ENCODE results near the gene SNAP25.

SNAP25 gene

GRCh38 chr20:10263385-10264165, 44.9 kb downstream of the SNAP25 start:
- Histone ChIP-seq H3K27ac (ENCODE audit: low read depth, low read length, severe bottlenecking) (no peak overlapping the region), H3K9me3 (ENCODE audit: control insufficient read depth, low read length) (no peaks in the 10 kb centered on the region), H3K4me3 (ENCODE audit: extremely low read depth, insufficient read depth, low read length, poor library complexity, severe bottlenecking) (no peak overlapping the region), H3K36me3 (ENCODE audit: control insufficient read depth, insufficient read depth, low read length) (no peaks in the 10 kb centered on the region), H3K4me1 (ENCODE audit: control insufficient read depth, insufficient read depth, low read length, poor library complexity, severe bottlenecking) (peaks cover 6% of the 10 kb centered on the region)
- WGBS, 2 experiments (ENCODE audit: insufficient coverage in 2 of 2) = 72 to 85% methylated on average over 4 of the region's 7 CpGs

GRCh38 chr20:10264166-10264558, 45.5 kb downstream of the SNAP25 start:
- Histone ChIP-seq H3K9me3 (ENCODE audit: control insufficient read depth, low read length) (no peaks in the 10 kb centered on the region), H3K4me3 (ENCODE audit: extremely low read depth, insufficient read depth, low read length, poor library complexity, severe bottlenecking) (no peak overlapping the region), H3K4me1 (ENCODE audit: control insufficient read depth, insufficient read depth, low read length, poor library complexity, severe bottlenecking) (peaks cover 6% of the 10 kb centered on the region), H3K36me3 (ENCODE audit: control insufficient read depth, insufficient read depth, low read length) (no peaks in the 10 kb centered on the region), H3K27ac (ENCODE audit: low read depth, low read length, severe bottlenecking) (no peak overlapping the region)
- 69 to 80% methylated on average over 1 to 2 of the region's 2 CpGs for WGBS, 2 experiments (ENCODE audit: insufficient coverage in 2 of 2)

DNA sequence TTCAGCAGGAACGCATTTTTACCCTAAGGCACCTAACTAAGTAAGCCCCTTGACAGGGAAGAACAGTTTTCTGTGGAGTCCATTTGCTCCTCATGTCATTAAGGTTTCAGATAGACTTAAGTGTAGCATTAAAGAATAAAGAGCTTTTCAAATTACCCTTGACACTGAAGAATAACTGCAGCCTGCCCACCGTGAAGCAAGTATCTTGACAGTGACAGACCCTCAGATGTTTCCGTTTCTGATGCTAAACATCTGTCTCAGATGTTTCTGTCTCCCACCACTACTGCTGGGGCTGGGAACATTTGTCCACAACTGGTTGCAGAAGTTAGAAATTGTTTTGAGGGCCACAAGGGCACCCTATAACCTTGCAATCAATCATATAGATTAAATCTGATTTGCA, 50.0 kb downstream of the SNAP25 start:
- Histone ChIP-seq H3K4me3 (ENCODE audit: extremely low read depth, insufficient read depth, low read length, poor library complexity, severe bottlenecking) (no peak overlapping the region), H3K4me1 (ENCODE audit: control insufficient read depth, insufficient read depth, low read length, poor library complexity, severe bottlenecking) (peaks cover 4% of the 10 kb centered on the region), H3K9me3 (ENCODE audit: control insufficient read depth, low read length) (no peaks in the 10 kb centered on the region), H3K27ac (ENCODE audit: low read depth, low read length, severe bottlenecking) (no peak overlapping the region), H3K36me3 (ENCODE audit: control insufficient read depth, insufficient read depth, low read length) (no peaks in the 10 kb centered on the region)
- whole genome bisulfite sequencing, 2 experiments (ENCODE audit: insufficient coverage in 2 of 2) = 71 to 80% methylated on average over 2 to 3 of the region's 3 CpGs

GRCh38 chr20:10270630-10271029, 52.0 kb downstream of the SNAP25 start:
- no peaks in the 10 kb centered on the region for H3K9me3 ChIP-seq (ENCODE audit: control insufficient read depth, low read length)
- no peaks in the 10 kb centered on the region for H3K4me1 ChIP-seq (ENCODE audit: control insufficient read depth, insufficient read depth, low read length, poor library complexity, severe bottlenecking)
- H3K36me3 ChIP-seq (ENCODE audit: control insufficient read depth, insufficient read depth, low read length) = no peaks in the 10 kb centered on the region
- H3K27ac ChIP-seq (ENCODE audit: low read depth, low read length, severe bottlenecking) = no peak overlapping the region
- no peak overlapping the region for H3K4me3 ChIP-seq (ENCODE audit: extremely low read depth, insufficient read depth, low read length, poor library complexity, severe bottlenecking)

GRCh38 chr20:10271494-10272219, 53.0 kb downstream of the SNAP25 start:
- Histone ChIP-seq H3K4me3 (ENCODE audit: extremely low read depth, insufficient read depth, low read length, poor library complexity, severe bottlenecking) (no peak overlapping the region), H3K4me1 (ENCODE audit: control insufficient read depth, insufficient read depth, low read length, poor library complexity, severe bottlenecking) (no peaks in the 10 kb centered on the region), H3K27ac (ENCODE audit: low read depth, low read length, severe bottlenecking) (no peak overlapping the region), H3K9me3 (ENCODE audit: control insufficient read depth, low read length) (no peaks in the 10 kb centered on the region), H3K36me3 (ENCODE audit: control insufficient read depth, insufficient read depth, low read length) (no peaks in the 10 kb centered on the region)
- WGBS, 2 experiments (ENCODE audit: insufficient coverage in 2 of 2) = 83 to 91% methylated on average over 9 of the region's 10 CpGs

DNA sequence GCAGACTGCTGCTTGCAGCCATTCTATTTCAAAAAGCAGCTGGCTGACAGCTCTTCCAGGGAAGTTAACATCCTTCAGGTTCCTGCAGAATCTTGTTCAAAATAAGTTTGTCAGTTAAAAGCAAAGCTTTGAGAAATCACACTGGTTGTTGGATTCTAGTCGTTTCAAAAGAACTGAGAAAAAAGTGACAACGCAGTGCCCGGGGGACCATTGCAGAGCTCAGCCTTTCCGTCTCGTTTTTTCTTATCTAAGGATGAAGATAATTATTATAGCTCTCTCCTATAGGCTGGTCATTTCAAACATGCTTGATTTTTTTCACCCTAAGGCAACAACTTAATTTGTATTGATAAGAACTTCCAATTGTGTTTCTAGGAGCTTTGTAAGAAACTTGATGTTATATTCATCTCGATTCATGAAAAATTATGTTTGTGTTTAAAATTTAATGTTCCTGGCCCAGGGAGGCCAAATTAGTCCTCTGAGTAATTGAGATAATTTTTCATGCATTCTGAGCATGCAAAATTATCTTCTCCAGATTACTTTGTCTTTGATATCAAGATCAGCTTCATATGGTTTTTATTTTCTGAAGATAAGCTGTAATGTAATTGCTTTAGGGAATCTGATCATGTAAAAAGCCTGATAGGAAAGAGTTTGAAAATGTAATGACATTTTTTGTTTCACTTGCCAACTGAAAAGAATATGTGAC, 58.4 kb downstream of the SNAP25 start:
- no peak overlapping the region for H3K4me3 ChIP-seq (ENCODE audit: extremely low read depth, insufficient read depth, low read length, poor library complexity, severe bottlenecking)
- WGBS, 2 experiments (ENCODE audit: insufficient coverage in 2 of 2) = 81 to 82% methylated on average over 3 of the region's 6 CpGs
- H3K27ac ChIP-seq (ENCODE audit: low read depth, low read length, severe bottlenecking) = no peak overlapping the region
- no peaks in the 10 kb centered on the region for H3K4me1 ChIP-seq (ENCODE audit: control insufficient read depth, insufficient read depth, low read length, poor library complexity, severe bottlenecking)
- no peaks in the 10 kb centered on the region for H3K9me3 ChIP-seq (ENCODE audit: control insufficient read depth, low read length)
- H3K36me3 ChIP-seq (ENCODE audit: control insufficient read depth, insufficient read depth, low read length) = no peaks in the 10 kb centered on the region

GRCh38 chr20:10277616-10278015, 59.0 kb downstream of the SNAP25 start:
- no peaks in the 10 kb centered on the region for H3K36me3 ChIP-seq (ENCODE audit: control insufficient read depth, insufficient read depth, low read length)
- H3K9me3 ChIP-seq (ENCODE audit: control insufficient read depth, low read length) = no peaks in the 10 kb centered on the region
- H3K27ac ChIP-seq (ENCODE audit: low read depth, low read length, severe bottlenecking) = no peak overlapping the region
- H3K4me3 ChIP-seq (ENCODE audit: extremely low read depth, insufficient read depth, low read length, poor library complexity, severe bottlenecking) = no peak overlapping the region
- 100% methylated on average over 2 of the region's 4 CpGs; no CpG with 5 or more reads in 1 of the 2 experiments for WGBS, 2 experiments (ENCODE audit: insufficient coverage in 2 of 2)
- peaks cover 3% of the 10 kb centered on the region for H3K4me1 ChIP-seq (ENCODE audit: control insufficient read depth, insufficient read depth, low read length, poor library complexity, severe bottlenecking)

GRCh38 chr20:10278412-10278811, 59.8 kb downstream of the SNAP25 start:
- Histone ChIP-seq H3K4me1 (ENCODE audit: control insufficient read depth, insufficient read depth, low read length, poor library complexity, severe bottlenecking) (peaks cover 8% of the 10 kb centered on the region), H3K36me3 (ENCODE audit: control insufficient read depth, insufficient read depth, low read length) (no peaks in the 10 kb centered on the region), H3K27ac (ENCODE audit: low read depth, low read length, severe bottlenecking) (no peak overlapping the region), H3K4me3 (ENCODE audit: extremely low read depth, insufficient read depth, low read length, poor library complexity, severe bottlenecking) (no peak overlapping the region), H3K9me3 (ENCODE audit: control insufficient read depth, low read length) (no peaks in the 10 kb centered on the region)
- no CpG with 5 or more reads among the region's 4 CpGs for WGBS, 2 experiments (ENCODE audit: insufficient coverage in 2 of 2)

DNA sequence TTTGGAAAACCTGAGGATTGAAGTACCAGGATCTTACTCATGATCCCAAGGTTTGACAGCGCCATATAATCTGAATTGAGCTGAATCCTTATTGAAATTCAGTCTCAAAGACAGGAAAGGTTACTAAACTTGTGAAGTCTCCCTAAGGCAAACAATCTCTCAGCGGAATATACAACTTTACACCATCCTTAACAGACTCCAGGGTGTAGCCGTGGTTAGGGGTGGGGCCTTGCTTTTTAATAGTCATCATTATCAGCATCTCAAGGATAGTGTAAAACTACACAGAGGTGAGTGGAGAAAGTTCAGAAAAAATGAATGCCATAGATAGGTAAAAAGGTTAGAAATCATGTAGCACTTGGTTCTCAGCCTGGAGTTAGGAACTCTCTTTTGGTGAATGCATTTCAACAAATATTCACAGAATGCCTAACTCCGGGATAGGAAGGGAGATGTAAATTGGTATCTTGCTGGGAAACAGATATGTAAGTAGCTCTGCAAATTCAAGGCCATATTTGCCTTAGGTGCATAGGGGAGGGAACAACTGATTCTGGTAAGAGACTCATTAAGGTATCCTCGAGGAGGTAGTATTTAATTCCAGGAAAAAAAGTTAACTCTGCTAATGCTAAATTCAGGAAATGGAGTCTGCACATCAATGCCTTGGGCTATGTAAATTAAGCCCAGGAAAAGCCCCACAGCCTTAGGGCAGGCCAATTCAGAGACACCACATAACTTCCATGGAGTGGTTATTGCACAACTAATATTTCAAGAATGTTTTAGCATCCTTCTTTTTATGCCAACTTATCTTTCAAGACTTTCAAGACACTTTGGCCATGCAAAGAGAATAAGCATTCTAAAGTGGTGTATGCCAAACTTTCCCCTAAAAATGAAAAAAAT, 61.6 kb downstream of the SNAP25 start:
- Histone ChIP-seq H3K27ac (ENCODE audit: low read depth, low read length, severe bottlenecking) (no peak overlapping the region), H3K4me3 (ENCODE audit: extremely low read depth, insufficient read depth, low read length, poor library complexity, severe bottlenecking) (no peak overlapping the region), H3K36me3 (ENCODE audit: control insufficient read depth, insufficient read depth, low read length) (no peaks in the 10 kb centered on the region), H3K4me1 (ENCODE audit: control insufficient read depth, insufficient read depth, low read length, poor library complexity, severe bottlenecking) (peaks cover 8% of the 10 kb centered on the region), H3K9me3 (ENCODE audit: control insufficient read depth, low read length) (no peaks in the 10 kb centered on the region)
- 7 to 46% methylated on average over 2 to 3 of the region's 5 CpGs for WGBS, 2 experiments (ENCODE audit: insufficient coverage in 2 of 2)

GRCh38 chr20:10281911-10282310, 63.3 kb downstream of the SNAP25 start:
- H3K27ac ChIP-seq (ENCODE audit: low read depth, low read length, severe bottlenecking) = no peak overlapping the region
- H3K36me3 ChIP-seq (ENCODE audit: control insufficient read depth, insufficient read depth, low read length) = no peaks in the 10 kb centered on the region
- no peak overlapping the region for H3K4me3 ChIP-seq (ENCODE audit: extremely low read depth, insufficient read depth, low read length, poor library complexity, severe bottlenecking)
- no peaks in the 10 kb centered on the region for H3K9me3 ChIP-seq (ENCODE audit: control insufficient read depth, low read length)
- H3K4me1 ChIP-seq (ENCODE audit: control insufficient read depth, insufficient read depth, low read length, poor library complexity, severe bottlenecking) = peaks cover 8% of the 10 kb centered on the region
- 100% methylated on average over 1 of the region's 2 CpGs; no CpG with 5 or more reads in 1 of the 2 experiments for WGBS, 2 experiments (ENCODE audit: insufficient coverage in 2 of 2)
